ENCODE measurements around the gene COL6A5.
"Not testable (repeated sequence)": the region's sequence is repeated elsewhere in the genome, so short reads cannot be mapped to it uniquely, and the experiment has no call there.

COL6A5 gene

DNA sequence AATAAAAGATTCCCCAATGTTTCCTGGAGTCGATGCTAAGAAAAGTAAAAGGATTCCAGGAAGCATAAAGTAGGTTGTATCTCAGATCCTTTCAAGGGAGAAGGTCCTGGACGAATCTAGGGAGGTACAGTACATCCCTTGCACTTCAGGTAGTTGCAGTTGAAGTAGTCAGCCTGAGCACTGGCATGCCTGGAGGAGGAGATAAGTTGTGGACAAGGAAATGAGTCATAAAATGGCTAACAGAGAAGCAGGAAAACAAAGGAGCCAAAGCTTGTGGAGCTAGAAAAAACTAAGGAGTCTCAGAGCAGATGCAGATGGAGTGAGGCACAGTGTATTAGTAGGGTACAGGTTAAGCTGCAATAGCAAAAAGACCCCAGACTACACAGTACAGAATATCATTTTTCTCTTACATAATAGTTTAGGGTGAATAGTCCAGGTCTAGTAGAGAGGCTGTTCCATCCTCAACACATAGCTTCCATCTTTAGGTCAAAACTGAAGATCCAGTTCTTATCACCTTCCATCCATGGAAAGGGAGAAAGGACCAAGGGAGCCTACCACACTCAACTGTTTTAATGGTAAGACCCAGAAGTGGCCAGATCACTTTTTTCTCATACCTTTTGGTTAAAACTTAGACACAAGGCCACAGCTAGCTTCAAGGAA is 41.3 kb downstream of the COL6A5 start:
- no peak for DNase-seq

DNA sequence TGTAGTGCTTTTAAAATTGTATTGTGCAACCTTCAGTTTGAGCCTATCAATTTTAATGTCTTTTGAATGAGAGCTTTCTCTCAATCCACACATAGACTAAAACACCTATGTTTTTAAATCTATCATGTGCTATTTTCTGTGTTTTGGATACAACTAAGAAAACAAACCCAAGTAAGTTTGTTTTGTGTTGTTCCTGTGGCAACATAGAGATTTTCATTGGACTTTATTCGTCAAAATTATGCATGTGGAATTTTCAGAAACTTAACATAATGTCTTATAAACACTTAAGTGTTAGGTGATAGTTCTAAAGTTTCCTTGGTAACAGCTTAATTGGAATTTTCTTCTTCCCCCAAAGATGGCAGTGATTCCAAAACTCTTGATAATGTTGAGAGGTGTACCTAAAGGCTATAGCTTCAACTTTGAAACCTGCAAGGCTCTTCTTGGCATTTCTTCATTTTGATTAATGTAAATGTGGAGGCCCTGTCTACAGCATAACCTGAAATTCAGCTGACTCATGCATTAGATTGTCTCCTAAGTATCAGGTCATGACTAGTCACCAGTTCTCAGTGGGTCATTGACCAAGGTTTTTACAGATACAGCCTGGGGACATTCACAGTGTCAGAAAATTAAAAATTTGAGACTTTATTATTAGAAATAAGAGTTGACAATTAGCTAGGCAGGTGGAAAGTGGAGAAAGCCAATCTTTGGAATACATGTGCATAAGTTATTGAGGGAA is 44.4 kb downstream of the COL6A5 start:
- no peak for DNase-seq

DNA sequence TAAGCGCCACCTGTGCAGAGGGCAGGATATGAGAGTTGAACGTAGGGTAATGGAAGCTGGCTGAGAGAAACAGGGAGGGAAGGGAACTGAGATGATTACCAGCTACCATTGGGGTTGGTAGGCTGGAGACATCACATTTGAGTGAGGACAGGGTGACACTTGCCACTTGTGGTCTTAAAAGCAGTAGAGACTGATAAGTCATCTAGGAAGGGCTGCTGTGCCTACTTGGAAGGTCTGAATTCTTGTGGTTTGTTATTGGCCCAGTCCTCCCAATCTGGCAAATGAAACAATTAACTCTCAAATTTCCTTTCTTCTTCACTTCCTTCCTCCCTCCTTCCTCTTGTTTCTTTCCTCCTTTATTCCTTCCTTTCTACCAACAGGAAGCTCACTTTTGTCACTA is 46.8 kb downstream of the COL6A5 start:
- DNase-seq = no peak

DNA sequence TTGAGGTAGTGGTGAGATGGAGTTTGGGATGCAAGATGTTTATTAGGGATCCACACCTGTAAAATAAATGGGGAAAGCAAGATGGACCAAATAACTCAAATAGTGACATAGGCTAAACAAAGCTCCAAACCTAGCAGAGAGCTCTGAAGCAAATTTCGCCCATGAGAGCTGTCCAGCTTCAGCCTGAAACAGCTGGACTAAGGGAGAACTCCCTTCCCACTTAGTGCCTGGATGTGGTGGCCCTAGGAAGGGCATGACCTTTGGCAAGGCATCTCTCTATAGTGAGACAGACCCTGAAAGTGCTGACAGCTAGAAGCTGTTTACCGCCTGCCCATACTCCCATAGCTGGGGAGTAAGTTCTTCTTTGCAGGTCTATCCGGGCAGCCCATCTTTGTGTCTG is 48.1 kb downstream of the COL6A5 start:
- no peak for DNase-seq

DNA sequence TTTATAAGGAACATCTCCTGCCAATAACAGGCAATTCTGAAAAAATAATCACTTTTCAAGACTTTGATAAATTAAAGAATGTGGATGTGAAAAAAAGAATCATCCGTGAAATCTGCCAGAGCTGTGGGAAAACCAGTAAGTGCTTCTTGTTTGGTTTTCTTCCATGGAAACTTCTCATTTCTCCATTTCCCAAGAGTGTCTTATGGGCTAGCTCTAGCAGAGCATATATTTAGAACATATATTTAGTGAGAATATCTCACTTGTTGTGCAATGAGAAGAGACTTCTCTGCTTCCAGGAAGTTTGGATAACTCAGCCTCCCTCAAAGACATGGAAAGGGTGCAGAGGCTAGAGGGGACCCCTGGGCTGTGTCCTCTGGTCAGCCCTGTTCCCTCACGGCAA is 49.9 kb downstream of the COL6A5 start:
- no peak for DNase-seq

DNA sequence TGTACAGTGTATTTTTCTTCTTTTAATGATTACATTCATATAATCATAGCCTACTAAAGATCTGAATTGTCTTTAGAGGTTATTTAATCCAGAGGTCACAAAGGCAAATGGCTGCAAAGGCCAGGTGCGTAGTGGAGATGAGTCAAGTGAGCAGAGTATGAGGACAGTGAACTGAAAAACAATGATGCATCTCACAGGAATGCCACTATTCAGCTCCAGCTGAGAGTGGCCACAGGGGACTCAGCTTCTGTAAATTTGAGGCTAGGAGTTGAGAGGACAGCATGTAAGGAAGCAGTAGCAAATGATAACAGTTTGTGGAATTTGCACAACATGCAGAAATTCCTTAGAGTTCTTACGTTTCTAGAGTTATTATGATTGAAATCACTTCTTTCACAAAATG is 50.4 kb downstream of the COL6A5 start:
- no peak for DNase-seq

DNA sequence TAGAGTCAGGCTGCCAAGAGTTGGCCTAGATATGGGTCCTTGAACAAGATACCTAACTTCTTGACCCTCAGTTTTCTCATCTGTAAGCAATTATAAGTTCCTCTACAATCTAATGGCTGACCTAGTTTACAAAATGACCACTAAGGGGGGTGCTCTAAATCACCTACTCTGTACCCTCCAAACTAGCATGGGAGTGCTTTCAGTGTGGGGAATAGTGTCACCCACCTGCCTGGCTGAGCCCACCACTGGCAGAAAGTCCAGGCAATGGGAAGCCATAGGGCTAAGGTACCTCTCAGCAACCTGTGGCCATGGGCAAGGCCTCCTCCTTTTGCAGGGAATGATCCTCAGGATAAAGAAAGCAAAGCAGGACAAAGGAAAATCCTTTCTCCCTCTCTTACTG is 58.9 kb downstream of the COL6A5 start:
- DNase-seq = no peak

DNA sequence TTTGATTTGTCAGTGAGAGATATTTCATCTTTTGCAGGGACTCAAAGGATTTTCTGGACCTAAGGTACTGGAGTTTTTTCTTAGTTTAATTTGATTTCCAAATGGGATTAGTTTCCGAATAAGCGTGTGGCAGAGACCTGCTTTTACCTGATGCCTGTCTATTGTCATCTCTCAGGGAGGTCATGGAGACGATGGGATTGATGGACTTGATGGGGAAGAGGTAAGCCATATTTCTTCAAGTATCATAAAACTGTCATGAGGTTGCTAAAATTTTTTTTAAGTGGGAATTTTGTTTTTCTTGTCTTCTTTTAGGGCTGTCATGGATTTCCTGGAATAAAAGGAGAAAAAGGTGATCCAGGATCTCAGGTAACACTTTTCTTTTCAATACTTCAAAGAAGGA is 60.5 kb downstream of the COL6A5 start:
- no peak for DNase-seq

DNA sequence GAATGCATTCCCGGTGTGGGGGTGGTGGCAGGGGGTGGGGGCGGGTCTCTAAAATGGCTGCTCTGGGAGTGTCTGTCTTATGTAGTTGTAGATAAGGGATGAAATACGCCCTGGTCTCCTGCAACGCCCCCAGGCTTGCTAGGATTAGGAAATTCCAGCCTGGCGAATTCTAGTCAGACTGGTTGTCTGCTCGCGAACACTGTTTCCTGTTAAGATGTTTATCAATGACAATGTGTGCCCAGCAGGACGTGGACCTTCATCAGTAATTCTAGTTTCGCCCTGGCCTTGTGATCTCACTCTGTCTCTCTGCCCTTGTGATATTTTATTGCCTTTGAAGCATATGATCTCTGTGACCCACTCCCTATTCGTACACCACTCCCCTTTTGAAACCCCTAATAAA is 62.8 kb downstream of the COL6A5 start:
- not testable (repeated sequence) for DNase-seq

DNA sequence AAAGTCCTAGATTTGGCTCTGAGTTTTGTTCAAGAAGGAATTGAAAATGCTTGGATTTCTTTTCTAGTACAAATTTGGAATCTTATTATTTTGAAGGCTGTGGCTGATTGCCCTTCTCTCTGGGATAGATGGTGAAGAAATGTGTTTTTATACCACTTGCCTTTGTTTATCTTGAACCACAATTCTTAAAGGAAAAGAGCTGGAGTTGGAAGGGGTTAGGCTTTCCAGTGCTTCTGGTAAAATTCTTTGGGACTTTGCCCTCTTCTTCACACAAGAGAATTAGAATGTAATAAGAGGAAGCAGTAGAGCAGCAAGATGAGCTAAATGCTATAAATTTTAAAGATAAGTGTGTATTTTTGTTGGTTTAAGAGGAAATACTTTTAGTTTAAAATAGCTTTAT is 65.8 kb downstream of the COL6A5 start:
- DNase-seq = no peak

DNA sequence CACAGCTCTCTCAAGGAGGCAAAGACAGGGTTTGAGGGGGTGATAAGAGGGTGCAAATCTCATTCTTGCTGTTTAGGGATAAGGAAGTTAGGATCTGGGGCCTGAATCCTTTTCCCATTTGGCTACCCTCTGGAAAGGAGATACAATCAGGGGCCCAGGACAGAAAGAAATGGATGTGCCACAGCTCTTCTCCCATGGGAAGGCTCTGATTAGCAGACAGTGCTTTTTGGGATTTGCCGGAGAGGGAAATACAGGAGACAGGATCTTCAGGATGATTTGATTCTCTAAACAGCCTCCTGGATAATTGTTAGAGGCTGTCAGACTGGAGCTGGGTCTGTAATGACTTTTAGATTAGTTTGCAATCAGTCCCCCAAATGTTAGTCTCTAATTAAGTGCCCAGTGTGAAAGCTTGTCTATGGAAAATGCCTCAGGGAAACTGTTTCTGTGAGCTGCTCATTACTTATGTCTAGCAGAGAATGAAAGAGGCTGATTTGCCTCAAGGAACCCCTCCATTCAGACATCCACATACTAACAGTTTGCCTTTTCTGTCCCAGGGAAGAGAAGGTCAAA is 67.6 kb downstream of the COL6A5 start:
- no peak for DNase-seq

DNA sequence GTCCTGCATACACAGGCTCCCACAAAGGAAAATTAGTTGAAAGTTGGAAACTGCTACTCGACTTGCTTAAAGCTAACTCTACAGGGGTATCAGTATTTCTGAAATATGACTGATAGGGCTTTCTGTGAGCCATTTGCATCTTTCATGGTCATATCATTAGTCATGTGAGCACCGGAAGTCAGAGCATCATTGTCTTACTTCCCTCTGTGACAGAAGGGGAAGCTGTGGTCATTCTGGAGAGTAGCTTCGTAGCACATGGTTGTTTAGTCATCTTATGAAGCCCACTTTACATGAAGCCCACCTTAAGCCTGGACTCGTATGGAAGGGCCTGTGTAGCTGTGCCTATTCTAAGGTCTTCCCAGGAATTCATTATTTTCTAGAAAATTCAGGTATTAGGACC is 69.0 kb downstream of the COL6A5 start:
- no peak for DNase-seq

DNA sequence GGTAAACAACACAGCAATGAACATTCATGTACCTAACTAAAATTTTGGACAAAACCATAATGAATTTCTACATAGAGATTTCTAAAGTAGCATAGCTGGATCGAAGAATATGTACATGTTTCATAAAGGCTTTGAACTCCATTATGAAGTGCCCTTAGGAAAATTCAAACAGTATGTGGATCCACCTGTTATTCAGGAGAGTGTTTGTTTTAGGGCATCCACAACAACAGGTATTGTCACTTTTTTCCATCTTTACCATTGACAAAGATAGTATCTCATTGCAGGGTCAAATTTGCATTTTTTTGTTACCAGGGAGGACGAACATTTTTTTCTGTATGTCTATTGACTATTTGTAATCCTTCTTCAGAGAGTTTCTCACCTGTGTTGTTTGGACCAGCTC is 75.0 kb downstream of the COL6A5 start:
- no peak for DNase-seq

DNA sequence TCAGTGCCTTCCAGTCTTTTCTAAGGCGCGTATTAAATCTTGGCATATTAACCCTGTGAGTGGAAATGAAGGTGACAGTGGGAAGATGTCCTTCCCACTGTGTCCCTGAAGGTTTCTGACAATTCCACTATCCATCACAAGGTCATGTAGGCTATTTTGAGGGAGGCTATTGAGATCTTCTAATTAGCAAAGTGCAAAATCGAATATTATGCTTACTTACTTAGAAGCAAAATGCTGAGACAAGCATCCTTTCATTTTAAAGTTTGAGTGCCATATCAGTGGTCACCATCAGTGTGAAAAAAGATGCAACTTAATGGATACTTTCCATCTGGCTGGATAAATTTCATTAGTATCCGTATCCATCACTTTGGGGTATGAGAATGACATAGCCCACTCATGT is 77.6 kb downstream of the COL6A5 start:
- no peak for DNase-seq

DNA sequence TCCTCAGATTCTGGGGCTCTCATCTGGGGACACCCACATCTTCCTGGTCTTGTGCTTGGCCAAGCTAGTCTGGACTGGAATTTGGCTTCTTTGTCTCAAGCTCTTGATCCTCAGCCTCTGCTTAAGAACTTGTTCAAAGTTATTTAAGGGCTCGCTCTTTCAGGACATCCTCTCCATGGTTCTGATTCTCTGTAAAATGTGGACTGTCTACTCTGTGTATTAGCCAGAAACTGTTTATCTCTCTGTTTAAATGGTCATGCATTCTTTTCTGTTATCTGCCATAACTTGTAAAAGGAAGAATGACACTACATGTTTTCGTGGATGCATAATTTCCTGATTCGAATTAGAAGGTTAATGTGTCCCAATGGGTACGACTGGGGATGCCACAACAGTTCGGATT is 79.4 kb downstream of the COL6A5 start:
- DNase-seq = no peak

DNA sequence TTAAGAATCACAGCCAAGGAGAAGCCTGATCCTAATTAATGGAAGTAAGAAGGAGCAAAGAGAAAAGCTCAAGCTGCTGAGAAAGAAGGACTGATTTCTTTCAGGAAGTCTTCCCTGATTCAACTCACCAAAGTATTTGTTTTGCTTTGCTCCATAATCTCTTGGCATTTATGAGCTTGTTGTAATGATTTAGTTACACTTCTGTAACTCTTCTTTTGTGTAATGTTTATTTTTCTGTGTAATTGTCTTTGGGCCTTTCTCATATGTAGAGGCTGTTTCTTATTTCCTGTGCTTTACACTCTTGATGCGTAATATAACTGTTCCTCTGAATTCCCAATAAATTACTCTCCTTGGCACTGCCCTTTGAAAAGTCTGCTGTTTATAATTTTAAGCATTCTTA is 80.0 kb downstream of the COL6A5 start:
- no peak for DNase-seq

DNA sequence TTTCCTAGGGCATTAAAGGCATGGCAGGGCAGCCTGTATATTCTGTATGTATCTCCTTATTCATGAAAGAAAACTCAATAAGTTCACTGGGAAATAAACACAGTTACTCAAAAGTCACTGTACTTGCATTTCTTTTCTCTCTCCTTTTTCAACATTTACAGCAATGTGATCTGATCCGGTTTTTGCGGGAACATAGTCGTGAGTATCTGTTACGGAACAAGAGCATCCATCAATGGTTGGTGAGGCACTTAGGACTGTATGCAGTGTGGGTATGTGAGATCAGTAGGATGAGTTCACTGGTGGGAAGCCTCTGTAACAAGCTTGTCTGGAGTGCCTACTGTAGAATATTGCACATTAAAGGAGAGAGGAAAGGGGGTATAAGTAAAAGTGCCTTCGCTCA is 80.7 kb downstream of the COL6A5 start:
- DNase-seq = no peak

DNA sequence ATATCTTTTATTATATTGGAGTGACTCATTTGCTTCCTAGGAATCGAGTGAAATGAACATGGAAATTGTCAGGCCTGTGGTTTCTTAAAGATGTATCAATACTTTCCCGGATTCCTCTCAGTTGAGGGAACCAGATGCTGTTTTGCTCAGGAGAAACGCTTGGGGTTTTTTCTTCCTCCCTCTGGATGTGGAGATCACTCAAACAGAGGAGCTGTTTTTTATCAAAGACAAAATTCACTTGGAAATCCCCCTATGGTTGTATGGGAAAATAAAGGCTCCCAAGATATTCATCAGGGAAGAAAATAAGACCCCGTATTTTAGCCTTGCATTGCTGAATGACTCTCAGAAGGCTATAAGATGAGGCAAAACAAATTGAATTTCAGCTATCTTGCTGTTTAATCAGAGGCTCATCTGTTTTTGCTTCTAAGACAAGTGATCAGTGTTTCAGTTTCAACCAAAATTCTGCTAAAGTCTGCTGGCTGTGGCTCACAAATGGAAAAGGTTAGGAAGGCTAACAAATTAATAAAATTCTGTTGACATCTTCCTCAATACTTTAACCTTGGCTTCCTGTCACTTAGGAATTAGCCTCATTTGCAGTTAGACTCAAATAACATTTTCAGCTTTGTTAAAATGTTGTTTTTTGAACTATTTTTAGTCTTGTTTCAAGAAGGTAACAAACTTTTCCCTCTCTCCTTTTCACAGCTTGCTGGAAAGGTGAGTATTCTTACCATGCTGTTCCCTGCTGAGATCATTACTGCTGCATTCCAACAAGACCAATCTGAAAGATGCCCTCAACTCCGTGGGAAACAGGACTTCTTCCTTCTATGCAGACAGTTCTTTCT is 83.6 kb downstream of the COL6A5 start:
- DNase-seq = no peak

DNA sequence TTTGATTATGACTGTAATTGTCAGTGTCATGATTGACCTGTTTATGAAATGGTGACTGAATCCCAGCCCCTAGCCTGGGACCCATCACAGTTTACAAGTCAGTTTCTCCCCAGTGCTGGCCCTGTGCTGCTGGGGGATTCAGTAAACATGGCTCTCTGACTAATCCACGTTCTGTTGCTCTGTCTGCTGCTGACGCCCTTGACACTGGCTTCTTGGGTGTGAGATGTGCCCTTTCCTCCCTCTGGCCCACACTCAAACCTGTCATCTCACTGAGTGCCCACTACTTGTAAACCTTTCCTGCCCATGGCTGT is 84.2 kb downstream of the COL6A5 start:
- DNase-seq = no peak

DNA sequence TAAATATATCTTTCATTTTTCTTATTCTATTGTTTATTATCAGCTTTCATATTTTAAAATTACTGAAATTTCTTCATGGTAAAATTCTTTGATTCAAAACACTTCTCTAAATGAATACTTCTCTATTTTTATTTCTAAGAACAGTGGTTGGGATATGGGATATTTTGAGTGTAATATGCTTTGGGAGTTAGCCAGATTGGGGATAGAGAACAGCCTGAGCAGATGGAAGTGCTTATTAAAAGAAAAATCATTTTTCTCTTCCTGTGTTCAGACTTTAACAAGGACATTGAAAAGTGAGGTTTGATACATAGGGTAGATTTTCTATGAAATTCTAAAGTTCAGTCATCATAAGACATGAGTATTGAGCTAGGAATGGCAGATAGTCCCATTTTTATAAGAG is 84.8 kb downstream of the COL6A5 start:
- DNase-seq = no peak

DNA sequence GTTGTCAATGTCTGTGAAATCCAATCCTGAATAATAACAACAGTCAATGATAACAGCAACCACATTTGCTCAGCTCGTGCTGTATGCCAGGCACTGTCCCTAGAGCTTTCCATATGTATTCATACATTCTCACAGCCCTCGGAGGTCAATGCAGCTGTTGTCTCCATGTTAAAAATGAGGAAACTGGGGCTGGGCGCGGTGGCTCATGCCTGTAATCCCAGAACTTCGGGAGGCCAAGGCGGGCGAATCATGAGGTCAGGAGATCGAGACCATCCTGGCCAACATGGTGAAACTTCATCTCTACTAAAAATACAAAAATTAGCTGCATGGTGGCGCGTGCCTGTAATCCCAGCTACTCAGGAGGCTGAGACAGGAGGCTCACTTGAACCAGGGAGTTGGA is 86.6 kb downstream of the COL6A5 start:
- DNase-seq = not testable (repeated sequence)

DNA sequence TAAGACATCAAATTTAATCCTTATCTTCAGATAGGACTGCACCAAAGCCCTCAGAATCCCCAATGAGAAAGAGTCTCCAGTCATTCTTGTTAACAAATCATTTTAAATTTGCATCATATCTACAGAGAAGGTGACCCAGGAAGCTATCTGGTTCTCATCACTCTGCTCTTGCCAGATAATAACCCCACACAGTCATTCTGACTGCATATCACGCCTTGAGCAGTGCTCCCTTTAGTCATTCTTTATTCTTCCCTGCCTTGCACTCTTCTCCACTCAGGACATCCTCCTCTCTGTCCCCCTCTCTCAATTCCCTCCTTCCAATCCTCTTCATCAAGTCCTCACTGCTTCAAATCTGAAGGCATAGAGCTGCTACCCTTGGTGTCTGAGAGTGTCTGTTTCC is 87.8 kb downstream of the COL6A5 start:
- no peak for DNase-seq

DNA sequence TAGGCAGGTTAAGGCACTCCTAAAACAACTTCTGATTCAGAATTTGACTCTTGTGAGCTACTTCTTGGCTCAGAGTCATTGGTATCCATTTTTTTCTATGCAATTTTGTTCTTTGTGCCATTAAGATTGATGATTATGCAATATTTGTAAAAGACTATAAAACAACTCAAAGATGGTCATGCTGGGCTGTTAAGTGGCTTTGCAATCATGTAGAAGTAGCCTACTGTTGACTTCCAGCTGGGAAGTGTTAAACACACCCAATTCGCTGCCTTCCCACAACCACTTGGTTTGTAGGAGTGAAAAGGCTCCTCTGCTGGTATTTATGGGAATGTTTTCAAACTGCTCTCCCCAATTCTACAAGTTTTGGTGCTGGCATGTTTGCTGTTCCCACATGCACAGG is 96.8 kb downstream of the COL6A5 start:
- no peak for DNase-seq

DNA sequence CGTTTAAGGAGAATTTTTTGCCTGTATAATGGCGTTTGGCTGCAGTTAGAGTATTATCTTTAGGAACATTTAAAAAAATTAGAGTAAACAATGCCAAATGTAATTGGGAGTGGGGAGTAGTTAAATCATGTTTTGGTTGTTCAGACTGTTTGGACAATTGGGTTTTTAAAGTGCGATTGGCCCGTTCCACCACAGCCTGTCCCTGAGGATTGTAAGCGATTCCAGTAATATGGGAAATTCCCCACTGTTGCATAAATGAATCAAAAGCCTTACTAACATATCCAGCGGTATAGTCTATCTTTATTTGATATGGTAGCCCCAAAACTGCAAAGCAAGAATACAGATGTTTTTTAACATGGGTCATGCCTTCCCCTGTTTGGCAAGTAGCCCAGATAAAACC is 101.4 kb downstream of the COL6A5 start:
- not testable (repeated sequence) for DNase-seq

Data from activated T-cell treated with anti-CD3 and anti-CD28 coated beads for 4 hours (primary cell).